NCI-H128 (cell line): ENCODE measurements around the gene POLN.

Experiments used
- DNase-seq: peaks from one replicate; lab custom pipeline; 2025; ENCODE audit not compliant: unreplicated experiment; lab: John Stamatoyannopoulos, UW

Gene POLN

GRCh38 chr4:2072971-2073807 is 168.7 kb downstream of the POLN start:
- DNase-seq, result no peak

GRCh38 chr4:2071912-2072867 is 169.7 kb downstream of the POLN start:
- DNase-seq, result no peak

GRCh38 chr4:2071252-2071911 is 170.5 kb downstream of the POLN start:
- DNase-seq, result no peak

- DNase-seq, result no peak
Measured at GRCh38 chr4:2070421-2071251, 171.3 kb downstream of the POLN start.

GRCh38 chr4:2069986-2070385 is 171.9 kb downstream of the POLN start:
- no peak for DNase-seq

GRCh38 chr4:2069161-2069971 is 172.6 kb downstream of the POLN start:
- no peak for DNase-seq

- no peak for DNase-seq
Measured at GRCh38 chr4:2068566-2068965, 173.4 kb downstream of the POLN start.

GRCh38 chr4:2068198-2068470 is 173.8 kb downstream of the POLN start:
- DNase-seq, result no peak

GRCh38 chr4:2067446-2068197 is 174.3 kb downstream of the POLN start:
- DNase-seq, result no peak

GRCh38 chr4:2066571-2067445 is 175.1 kb downstream of the POLN start:
- DNase-seq, result no peak

- no peak for DNase-seq
Measured at GRCh38 chr4:2066011-2066551, 175.8 kb downstream of the POLN start.

- no peak for DNase-seq
Measured at GRCh38 chr4:2065106-2065930, 176.6 kb downstream of the POLN start.

GRCh38 chr4:2064276-2064991 is 177.5 kb downstream of the POLN start:
- DNase-seq, result no peak

- no peak for DNase-seq
Measured at GRCh38 chr4:2063557-2064275, 178.2 kb downstream of the POLN start.

GRCh38 chr4:2062808-2063524 is 179.0 kb downstream of the POLN start:
- DNase-seq, result no peak
